ENCODE measurements around the gene ZNF618. TPM values are rescaled to one million over a fixed set of nuclear protein-coding genes. Genes with fewer than 3 reads are reported as not detected.

Gene ZNF618
- total RNA-seq, 2 donors from 2014 or later, result 16.6 to 24.9 TPM

GRCh38 chr9:113997610-113998009 lies 121.5 kb downstream of the ZNF618 start:
- Histone ChIP-seq H3K27me3 (replicated peaks; ENCODE audit: insufficient read depth) (no peaks in the 10 kb centered on the region), H3K4me3 (no peak overlapping the region), H3K9me3 (no peaks in the 10 kb centered on the region), H3K27ac (no peak overlapping the region), H3K36me3 (no peaks in the 10 kb centered on the region), H3K4me1 (ENCODE audit: control insufficient read depth in 1 of 2, low read depth in 2 of 2) (peaks cover 16 to 50% of the 10 kb centered on the region in 2 donors)
- DNase-seq (ENCODE audit: low spot score), result no peak
- ATAC-seq (ENCODE audit: insufficient number of reproducible peaks, low FRiP score, low read depth), result no peak
- no peak for TF ChIP-seq CTCF (IDR thresholded peaks at IDR 0.05)

- no peak for DNase-seq (ENCODE audit: low spot score)
- H3K27me3 ChIP-seq (replicated peaks; ENCODE audit: insufficient read depth), result no peaks in the 10 kb centered on the region
- ATAC-seq (ENCODE audit: insufficient number of reproducible peaks, low FRiP score, low read depth), result no peak
- H3K36me3 ChIP-seq, result no peaks in the 10 kb centered on the region
- H3K4me3 ChIP-seq, result no peak overlapping the region
- no peaks in the 10 kb centered on the region for H3K9me3 ChIP-seq
- no peak overlapping the region for H3K27ac ChIP-seq
- no peak for TF ChIP-seq CTCF (IDR thresholded peaks at IDR 0.05)
- H3K4me1 ChIP-seq (ENCODE audit: control insufficient read depth in 1 of 2, low read depth in 2 of 2), result peaks cover 15 to 50% of the 10 kb centered on the region in 2 donors
Observed at GRCh38 chr9:113998114-113998513, 122.0 kb downstream of the ZNF618 start.

GRCh38 chr9:113998525-113999255 lies 122.6 kb downstream of the ZNF618 start:
- Histone ChIP-seq H3K27ac (no peak overlapping the region), H3K36me3 (no peaks in the 10 kb centered on the region), H3K9me3 (no peaks in the 10 kb centered on the region), H3K4me3 (no peak overlapping the region), H3K27me3 (replicated peaks; ENCODE audit: insufficient read depth) (no peaks in the 10 kb centered on the region), H3K4me1 (ENCODE audit: control insufficient read depth in 1 of 2, low read depth in 2 of 2) (peaks cover 14 to 50% of the 10 kb centered on the region in 2 donors)
- TF ChIP-seq CTCF (IDR thresholded peaks at IDR 0.05), result no peak
- DNase-seq (ENCODE audit: low spot score), result no peak
- ATAC-seq (ENCODE audit: insufficient number of reproducible peaks, low FRiP score, low read depth), result no peak

- H3K4me1 ChIP-seq (ENCODE audit: control insufficient read depth in 1 of 2, low read depth in 2 of 2), result peaks cover 10 to 50% of the 10 kb centered on the region in 2 donors
- ATAC-seq (ENCODE audit: insufficient number of reproducible peaks, low FRiP score, low read depth) (no peak), DNase-seq (ENCODE audit: low spot score) (no peak)
- H3K27ac ChIP-seq, result peak overlapping the region in 1 of 2 donors; percentile 11
- H3K9me3 ChIP-seq, result no peaks in the 10 kb centered on the region
- H3K4me3 ChIP-seq, result no peak overlapping the region
- no peaks in the 10 kb centered on the region for H3K27me3 ChIP-seq (replicated peaks; ENCODE audit: insufficient read depth)
- TF ChIP-seq CTCF (IDR thresholded peaks at IDR 0.05), result no peak
- H3K36me3 ChIP-seq, result no peaks in the 10 kb centered on the region
Observed at GRCh38 chr9:113999256-114000062, 123.3 kb downstream of the ZNF618 start.

GRCh38 chr9:114000063-114000454 lies 124.0 kb downstream of the ZNF618 start:
- Histone ChIP-seq H3K27me3 (replicated peaks; ENCODE audit: insufficient read depth) (no peaks in the 10 kb centered on the region), H3K27ac (no peak overlapping the region), H3K36me3 (no peaks in the 10 kb centered on the region), H3K4me3 (no peak overlapping the region), H3K9me3 (no peaks in the 10 kb centered on the region), H3K4me1 (ENCODE audit: control insufficient read depth in 1 of 2, low read depth in 2 of 2) (peaks cover 11 to 51% of the 10 kb centered on the region in 2 donors)
- ATAC-seq (ENCODE audit: insufficient number of reproducible peaks, low FRiP score, low read depth), result no peak
- TF ChIP-seq CTCF (IDR thresholded peaks at IDR 0.05), result no peak
- no peak for DNase-seq (ENCODE audit: low spot score)

Measured in thoracic aorta (tissue), 2 donors.